Measurements from ENCODE around the gene ORMDL3. TPM values are rescaled to one million over a fixed set of nuclear protein-coding genes. Genes with fewer than 3 reads are reported as not detected.

The ORMDL3 gene
- total RNA-seq, 1 donor from 2014 or later = 47.8 TPM

DNA sequence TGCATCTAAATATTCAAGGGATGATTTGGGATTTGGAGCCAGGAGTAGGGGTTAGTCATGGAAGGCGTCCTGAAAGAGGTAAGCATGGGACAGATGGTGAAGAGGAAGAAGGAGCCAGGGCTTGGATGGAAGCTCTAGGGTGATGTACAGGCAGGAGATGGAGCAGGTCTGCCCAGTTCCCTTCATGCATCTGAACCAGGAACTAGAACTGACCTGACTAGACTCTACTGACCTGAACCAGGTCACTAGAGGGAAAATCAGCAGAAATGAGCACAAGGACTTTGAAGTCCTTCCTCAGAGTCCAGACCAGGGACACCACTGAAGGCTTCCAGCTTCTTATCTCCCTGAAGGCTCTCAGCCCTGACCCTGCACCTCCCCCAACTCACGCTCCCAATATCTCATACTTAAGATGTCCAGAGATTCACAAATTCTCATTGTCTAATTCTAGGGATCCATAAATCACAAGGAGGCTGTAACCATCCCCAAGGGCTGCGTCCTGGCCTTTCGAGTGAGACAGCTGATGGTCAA is 43.7 kb upstream of the ORMDL3 start:
- Mint-ChIP-seq H3K4me3 (no peak overlapping the region), H3K9me3 (no peaks in the 10 kb centered on the region), H3K27me3 (ENCODE audit: low read depth) (peaks cover 79% of the 10 kb centered on the region), H3K4me1 (no peaks in the 10 kb centered on the region), H3K27ac (ENCODE audit: unreplicated experiment) (no peak overlapping the region), H3K36me3 (ENCODE audit: low read depth) (no peaks in the 10 kb centered on the region)
- no peak for DNase-seq (ENCODE audit: low read depth, low spot score)
- TF ChIP-seq, protein P1, sequence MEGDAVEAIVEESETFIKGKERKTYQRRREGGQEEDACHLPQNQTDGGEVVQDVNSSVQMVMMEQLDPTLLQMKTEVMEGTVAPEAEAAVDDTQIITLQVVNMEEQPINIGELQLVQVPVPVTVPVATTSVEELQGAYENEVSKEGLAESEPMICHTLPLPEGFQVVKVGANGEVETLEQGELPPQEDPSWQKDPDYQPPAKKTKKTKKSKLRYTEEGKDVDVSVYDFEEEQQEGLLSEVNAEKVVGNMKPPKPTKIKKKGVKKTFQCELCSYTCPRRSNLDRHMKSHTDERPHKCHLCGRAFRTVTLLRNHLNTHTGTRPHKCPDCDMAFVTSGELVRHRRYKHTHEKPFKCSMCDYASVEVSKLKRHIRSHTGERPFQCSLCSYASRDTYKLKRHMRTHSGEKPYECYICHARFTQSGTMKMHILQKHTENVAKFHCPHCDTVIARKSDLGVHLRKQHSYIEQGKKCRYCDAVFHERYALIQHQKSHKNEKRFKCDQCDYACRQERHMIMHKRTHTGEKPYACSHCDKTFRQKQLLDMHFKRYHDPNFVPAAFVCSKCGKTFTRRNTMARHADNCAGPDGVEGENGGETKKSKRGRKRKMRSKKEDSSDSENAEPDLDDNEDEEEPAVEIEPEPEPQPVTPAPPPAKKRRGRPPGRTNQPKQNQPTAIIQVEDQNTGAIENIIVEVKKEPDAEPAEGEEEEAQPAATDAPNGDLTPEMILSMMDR (conservative IDR thresholded peaks at IDR 0.05) = no peak

DNA sequence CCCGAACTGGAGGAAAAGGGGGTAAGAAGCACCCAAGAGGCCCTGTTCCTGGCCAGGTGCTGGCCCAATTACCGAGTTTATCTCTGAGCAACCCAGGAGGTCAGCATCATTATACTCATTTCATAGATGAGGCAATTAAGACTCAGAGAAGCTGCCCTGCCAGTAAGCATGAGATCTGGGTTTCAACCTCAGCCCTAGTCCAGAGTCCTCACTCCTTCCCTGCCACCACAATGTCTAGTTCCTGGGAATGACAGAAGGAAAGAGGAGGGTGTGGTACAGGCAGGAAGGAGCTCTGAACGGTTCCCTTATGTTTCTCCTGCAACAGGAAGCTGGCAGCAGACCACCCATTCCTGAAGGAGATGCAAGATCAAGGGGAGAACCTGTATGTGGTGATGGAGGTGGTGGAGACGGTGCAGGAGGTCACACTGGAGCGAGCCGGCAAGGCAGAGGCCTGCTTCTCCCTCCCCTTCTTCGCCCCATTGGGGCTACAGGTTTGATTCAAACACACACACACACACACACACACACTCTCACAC is 42.8 kb upstream of the ORMDL3 start:
- H3K27ac Mint-ChIP-seq (ENCODE audit: unreplicated experiment) = no peak overlapping the region
- H3K9me3 Mint-ChIP-seq = no peaks in the 10 kb centered on the region
- no peak for DNase-seq (ENCODE audit: low read depth, low spot score)
- H3K27me3 Mint-ChIP-seq (ENCODE audit: low read depth) = peaks cover 83% of the 10 kb centered on the region
- TF ChIP-seq, protein P1 (conservative IDR thresholded peaks at IDR 0.05) = no peak
- no peaks in the 10 kb centered on the region for H3K4me1 Mint-ChIP-seq
- no peaks in the 10 kb centered on the region for H3K36me3 Mint-ChIP-seq (ENCODE audit: low read depth)
- no peak overlapping the region for H3K4me3 Mint-ChIP-seq

DNA sequence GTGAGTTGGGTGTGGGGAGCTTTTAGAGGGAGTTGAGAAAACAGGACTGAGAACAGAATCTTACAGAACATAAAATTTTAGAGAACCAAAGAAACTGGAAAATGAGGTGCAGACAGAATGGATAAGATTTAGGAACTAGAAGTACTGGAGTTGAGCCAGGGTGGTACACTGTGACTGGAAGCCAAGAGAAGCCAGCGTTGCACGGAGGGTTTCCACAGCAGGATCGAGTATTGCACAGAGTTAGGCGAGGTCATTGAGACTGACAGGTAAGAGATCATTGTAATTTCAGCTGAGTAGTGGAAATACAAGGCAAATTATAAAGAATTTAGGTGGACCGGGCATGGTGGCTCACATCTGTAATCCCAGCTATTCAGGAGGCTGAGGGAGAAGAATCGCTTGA is 42.0 kb upstream of the ORMDL3 start:
- Mint-ChIP-seq H3K27me3 (ENCODE audit: low read depth) (peaks cover 85% of the 10 kb centered on the region), H3K4me1 (no peaks in the 10 kb centered on the region)

DNA sequence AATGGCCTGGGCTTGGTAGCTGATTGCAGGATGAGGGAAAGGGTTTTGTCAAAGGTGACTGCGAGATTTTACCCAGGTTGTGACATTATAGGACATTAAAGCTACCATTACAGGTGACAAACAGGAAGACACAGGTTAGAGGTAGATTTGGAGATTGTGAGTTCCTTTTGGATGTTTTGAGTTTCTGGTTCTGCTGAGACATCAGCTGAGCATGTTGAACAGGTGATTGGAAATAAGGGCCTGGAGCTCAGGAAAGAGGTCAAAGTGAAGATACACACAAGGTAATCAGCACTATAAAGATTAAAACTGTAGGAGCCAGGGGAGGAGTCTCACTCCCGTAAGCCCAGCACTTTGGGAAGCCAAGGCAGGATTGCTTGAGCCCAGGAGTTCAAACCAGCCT is 41.4 kb upstream of the ORMDL3 start:
- TF ChIP-seq, protein P1 (conservative IDR thresholded peaks at IDR 0.05) = no peak
- H3K4me3 Mint-ChIP-seq = no peak overlapping the region
- H3K9me3 Mint-ChIP-seq = no peaks in the 10 kb centered on the region
- no peaks in the 10 kb centered on the region for H3K36me3 Mint-ChIP-seq (ENCODE audit: low read depth)
- DNase-seq (ENCODE audit: low read depth, low spot score) = no peak
- no peak overlapping the region for H3K27ac Mint-ChIP-seq (ENCODE audit: unreplicated experiment)
- peaks cover 83% of the 10 kb centered on the region for H3K27me3 Mint-ChIP-seq (ENCODE audit: low read depth)
- H3K4me1 Mint-ChIP-seq = no peaks in the 10 kb centered on the region

More for the DNA sequence above, 42.0 kb upstream of the ORMDL3 start:
- DNase-seq (ENCODE audit: low read depth, low spot score) = no peak
- H3K4me3 Mint-ChIP-seq = no peak overlapping the region
- H3K36me3 Mint-ChIP-seq (ENCODE audit: low read depth) = no peaks in the 10 kb centered on the region
- no peaks in the 10 kb centered on the region for H3K9me3 Mint-ChIP-seq
- H3K27ac Mint-ChIP-seq (ENCODE audit: unreplicated experiment) = no peak overlapping the region
- TF ChIP-seq, protein P1 (conservative IDR thresholded peaks at IDR 0.05) = no peak

DNA sequence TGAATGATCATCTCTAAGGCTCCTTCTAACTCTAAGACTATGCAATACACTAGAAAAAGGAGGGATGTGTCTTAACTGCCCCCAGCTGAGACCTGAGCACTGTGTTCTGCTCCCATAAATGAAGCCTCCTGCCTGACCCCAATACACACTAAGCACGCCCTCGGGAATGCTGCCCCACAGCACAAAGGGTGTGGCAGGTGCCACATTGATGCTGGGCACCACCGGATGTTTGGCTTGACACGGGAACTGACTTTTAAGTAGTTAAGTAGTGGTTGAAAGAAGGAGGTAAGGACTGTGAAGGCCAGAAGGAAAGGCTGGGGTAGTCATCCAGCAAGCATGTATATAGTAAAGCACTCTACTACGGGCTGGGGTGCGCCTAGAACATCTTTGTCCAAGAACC is 39.4 kb upstream of the ORMDL3 start:
- no peaks in the 10 kb centered on the region for H3K4me1 Mint-ChIP-seq
- H3K9me3 Mint-ChIP-seq = no peaks in the 10 kb centered on the region
- DNase-seq (ENCODE audit: low read depth, low spot score) = no peak
- peaks cover 69% of the 10 kb centered on the region for H3K27me3 Mint-ChIP-seq (ENCODE audit: low read depth)
- TF ChIP-seq, protein P1 (conservative IDR thresholded peaks at IDR 0.05) = no peak
- no peaks in the 10 kb centered on the region for H3K36me3 Mint-ChIP-seq (ENCODE audit: low read depth)
- no peak overlapping the region for H3K27ac Mint-ChIP-seq (ENCODE audit: unreplicated experiment)
- H3K4me3 Mint-ChIP-seq = no peak overlapping the region

Measured in neural crest cell (in vitro differentiated cells).